Activated naive CD8-positive, alpha-beta T cell treated with anti-CD3 and anti-CD28 coated beads, Interleukin-2, amount 50 U/mL, for 24 hours (primary cell): ENCODE results near the gene RABEP2.

Experiments used
- ATAC-seq: fragments of 150-1000 bp; cut with Tn5 transposase; one replicate; pipeline ENCODE4 v1.10.0; 2021
- DNase-seq: peaks from one replicate; pipeline ENCODE4 v3.0.0; 2021
- H3K27ac Mint-ChIP-seq: one replicate; pipeline ENCODE4 v1.8.0; 2021; ENCODE audit warnings: mild to moderate bottlenecking, mixed read lengths
- H3K27me3 Mint-ChIP-seq: one replicate; pipeline ENCODE4 v1.8.0; 2021; ENCODE audit warnings: mixed read lengths
- H3K36me3 Mint-ChIP-seq: one replicate; pipeline ENCODE4 v1.8.0; 2021; ENCODE audit warnings: low read depth, mixed read lengths
- H3K4me1 Mint-ChIP-seq: one replicate; pipeline ENCODE4 v1.8.0; 2021; ENCODE audit warnings: mixed read lengths
- H3K4me3 Mint-ChIP-seq: one replicate; pipeline ENCODE4 v1.8.0; 2021; ENCODE audit warnings: mild to moderate bottlenecking, moderate library complexity, mixed read lengths
- H3K9me3 Mint-ChIP-seq: one replicate; pipeline ENCODE4 v1.8.0; 2021; ENCODE audit warnings: mixed read lengths

Gene RABEP2

GRCh38 chr16:28923652-28924398, 1.2 kb downstream of the RABEP2 start:
- DNase-seq (no peak), ATAC-seq (no peak)
- Mint-ChIP-seq H3K27ac (peak overlapping the region; percentile 44), H3K4me3 (peak overlapping the region; percentile 91), H3K9me3 (no peaks in the 10 kb centered on the region), H3K27me3 (no peaks in the 10 kb centered on the region), H3K4me1 (peaks cover 20% of the 10 kb centered on the region), H3K36me3 (peaks cover 17% of the 10 kb centered on the region)

GRCh38 chr16:28923231-28923587, 1.8 kb downstream of the RABEP2 start:
- Mint-ChIP-seq H3K9me3 (no peaks in the 10 kb centered on the region), H3K4me3 (peak overlapping the region; percentile 91)
- DNase-seq, result no peak

GRCh38 chr16:28918698-28919097, 6.3 kb downstream of the RABEP2 start:
- Mint-ChIP-seq H3K9me3 (no peaks in the 10 kb centered on the region), H3K27me3 (no peaks in the 10 kb centered on the region), H3K27ac (no peak overlapping the region), H3K4me1 (peaks cover 4% of the 10 kb centered on the region), H3K36me3 (peaks cover 29% of the 10 kb centered on the region), H3K4me3 (no peak overlapping the region)
- no peak for ATAC-seq
- DNase-seq, result no peak

More at GRCh38 chr16:28923231-28923587, 1.8 kb downstream of the RABEP2 start:
- Mint-ChIP-seq H3K27me3 (no peaks in the 10 kb centered on the region), H3K36me3 (peaks cover 17% of the 10 kb centered on the region), H3K4me1 (peaks cover 19% of the 10 kb centered on the region), H3K27ac (peak overlapping the region; percentile 44)
- ATAC-seq, result no peak

GRCh38 chr16:28917095-28917494, 7.9 kb downstream of the RABEP2 start:
- H3K9me3 Mint-ChIP-seq, result no peaks in the 10 kb centered on the region
- H3K4me1 Mint-ChIP-seq, result no peaks in the 10 kb centered on the region
- DNase-seq (no peak), ATAC-seq (no peak)
- H3K27ac Mint-ChIP-seq, result no peak overlapping the region
- no peaks in the 10 kb centered on the region for H3K27me3 Mint-ChIP-seq
- no peak overlapping the region for H3K4me3 Mint-ChIP-seq
- peaks cover 32% of the 10 kb centered on the region for H3K36me3 Mint-ChIP-seq

GRCh38 chr16:28915181-28915580, 9.9 kb downstream of the RABEP2 start:
- Mint-ChIP-seq H3K9me3 (no peaks in the 10 kb centered on the region), H3K4me3 (no peak overlapping the region), H3K27me3 (no peaks in the 10 kb centered on the region), H3K4me1 (no peaks in the 10 kb centered on the region), H3K27ac (no peak overlapping the region), H3K36me3 (peaks cover 28% of the 10 kb centered on the region)
- no peak for DNase-seq
- ATAC-seq, result no peak

GRCh38 chr16:28913946-28914724, 10.9 kb downstream of the RABEP2 start:
- H3K4me3 Mint-ChIP-seq, result no peak overlapping the region
- no peak for DNase-seq
- H3K36me3 Mint-ChIP-seq, result peaks cover 22% of the 10 kb centered on the region
- H3K27ac Mint-ChIP-seq, result no peak overlapping the region
- no peaks in the 10 kb centered on the region for H3K4me1 Mint-ChIP-seq
- no peaks in the 10 kb centered on the region for H3K9me3 Mint-ChIP-seq
- no peaks in the 10 kb centered on the region for H3K27me3 Mint-ChIP-seq
- ATAC-seq, result no peak

GRCh38 chr16:28912558-28912957, 12.5 kb downstream of the RABEP2 start:
- ATAC-seq, result no peak
- H3K9me3 Mint-ChIP-seq, result no peaks in the 10 kb centered on the region
- no peak for DNase-seq

GRCh38 chr16:28910086-28911031, 14.7 kb downstream of the RABEP2 start:
- Mint-ChIP-seq H3K9me3 (no peaks in the 10 kb centered on the region), H3K27ac (no peak overlapping the region), H3K27me3 (no peaks in the 10 kb centered on the region), H3K4me3 (no peak overlapping the region), H3K36me3 (peaks cover 16% of the 10 kb centered on the region), H3K4me1 (no peaks in the 10 kb centered on the region)
- DNase-seq, result no peak
- ATAC-seq, result peak; percentile 28

More at GRCh38 chr16:28912558-28912957, 12.5 kb downstream of the RABEP2 start:
- peaks cover 24% of the 10 kb centered on the region for H3K36me3 Mint-ChIP-seq
- H3K27me3 Mint-ChIP-seq, result no peaks in the 10 kb centered on the region
- H3K4me1 Mint-ChIP-seq, result no peaks in the 10 kb centered on the region
- no peak overlapping the region for H3K4me3 Mint-ChIP-seq
- H3K27ac Mint-ChIP-seq, result no peak overlapping the region

GRCh38 chr16:28905800-28906372, 19.2 kb downstream of the RABEP2 start:
- no peaks in the 10 kb centered on the region for H3K9me3 Mint-ChIP-seq
- peaks cover 3% of the 10 kb centered on the region for H3K4me1 Mint-ChIP-seq
- no peak for ATAC-seq
- no peak overlapping the region for H3K27ac Mint-ChIP-seq
- H3K27me3 Mint-ChIP-seq, result no peaks in the 10 kb centered on the region
- no peak for DNase-seq
- peaks cover 4% of the 10 kb centered on the region for H3K36me3 Mint-ChIP-seq
- no peak overlapping the region for H3K4me3 Mint-ChIP-seq

- DNase-seq (no peak), ATAC-seq (no peak)
- H3K27ac Mint-ChIP-seq, result no peak overlapping the region
- no peak overlapping the region for H3K4me3 Mint-ChIP-seq
- peaks cover 4% of the 10 kb centered on the region for H3K36me3 Mint-ChIP-seq
- no peaks in the 10 kb centered on the region for H3K9me3 Mint-ChIP-seq
- peaks cover 3% of the 10 kb centered on the region for H3K4me1 Mint-ChIP-seq
- H3K27me3 Mint-ChIP-seq, result no peaks in the 10 kb centered on the region
These were observed 19.7 kb downstream of the RABEP2 start for GRCh38 chr16:28905229-28905754.

GRCh38 chr16:28904828-28905227, 20.2 kb downstream of the RABEP2 start:
- Mint-ChIP-seq H3K36me3 (peaks cover 2% of the 10 kb centered on the region), H3K27ac (no peak overlapping the region), H3K27me3 (no peaks in the 10 kb centered on the region), H3K4me1 (peaks cover 3% of the 10 kb centered on the region), H3K9me3 (no peaks in the 10 kb centered on the region), H3K4me3 (no peak overlapping the region)
- DNase-seq (no peak), ATAC-seq (no peak)

- H3K4me3 Mint-ChIP-seq, result no peak overlapping the region
- peaks cover 3% of the 10 kb centered on the region for H3K4me1 Mint-ChIP-seq
- ATAC-seq, result no peak
- no peak overlapping the region for H3K27ac Mint-ChIP-seq
- peaks cover 2% of the 10 kb centered on the region for H3K36me3 Mint-ChIP-seq
- no peak for DNase-seq
- H3K9me3 Mint-ChIP-seq, result no peaks in the 10 kb centered on the region
- no peaks in the 10 kb centered on the region for H3K27me3 Mint-ChIP-seq
These were observed 20.7 kb downstream of the RABEP2 start for GRCh38 chr16:28904363-28904762.

GRCh38 chr16:28903344-28904042, 21.5 kb downstream of the RABEP2 start:
- no peaks in the 10 kb centered on the region for H3K27me3 Mint-ChIP-seq
- H3K9me3 Mint-ChIP-seq, result no peaks in the 10 kb centered on the region
- ATAC-seq, result no peak
- H3K4me3 Mint-ChIP-seq, result no peak overlapping the region
- peaks cover 2% of the 10 kb centered on the region for H3K36me3 Mint-ChIP-seq
- peaks cover 3% of the 10 kb centered on the region for H3K4me1 Mint-ChIP-seq
- H3K27ac Mint-ChIP-seq, result no peak overlapping the region
- DNase-seq, result no peak
